HG03064 (cell line): Measurements from ENCODE around the gene ACR.

Experiments
- ATAC-seq: cut with Tn5 transposase; IDR thresholded peaks from one replicate; pipeline ENCODE4 v1.9.1; 2021; ENCODE audit warnings: low read depth; ENCODE audit not compliant: unreplicated experiment

ACR gene

GRCh38 chr22:50737728-50738648 lies at the start of gene ACR:
ACR (plus strand) TSS chr22:50738204; CDS start chr22:50738236, 32 bp downstream.
- ATAC-seq = no peak

GRCh38 chr22:50688448-50688847 lies 49.6 kb upstream of the ACR start:
- ATAC-seq = no peak

GRCh38 chr22:50691521-50691920 lies 46.5 kb upstream of the ACR start:
- ATAC-seq = no peak

- ATAC-seq = no peak
Observed at GRCh38 chr22:50693462-50693861, 44.5 kb upstream of the ACR start.

GRCh38 chr22:50694099-50694605 lies 43.9 kb upstream of the ACR start:
- no peak for ATAC-seq

GRCh38 chr22:50694766-50695420 lies 43.1 kb upstream of the ACR start:
- ATAC-seq = no peak

- no peak for ATAC-seq
Observed at GRCh38 chr22:50695421-50696250, 42.4 kb upstream of the ACR start.

- ATAC-seq = no peak
Observed at GRCh38 chr22:50696251-50696798, 41.7 kb upstream of the ACR start.

- no peak for ATAC-seq
Observed at GRCh38 chr22:50696799-50697561, 41.0 kb upstream of the ACR start.

- ATAC-seq = no peak
Observed at GRCh38 chr22:50697667-50698506, 40.1 kb upstream of the ACR start.

GRCh38 chr22:50698546-50698945 lies 39.5 kb upstream of the ACR start:
- ATAC-seq = no peak

- ATAC-seq = no peak
Observed at GRCh38 chr22:50699001-50699755, 38.8 kb upstream of the ACR start.

- no peak for ATAC-seq
Observed at GRCh38 chr22:50699756-50700386, 38.1 kb upstream of the ACR start.

- ATAC-seq = no peak
Observed at GRCh38 chr22:50700387-50701075, 37.5 kb upstream of the ACR start.

- no peak for ATAC-seq
Observed at GRCh38 chr22:50701076-50701419, 37.0 kb upstream of the ACR start.

- ATAC-seq = no peak
Observed at GRCh38 chr22:50701428-50702154, 36.4 kb upstream of the ACR start.

GRCh38 chr22:50702261-50702671 lies 35.7 kb upstream of the ACR start:
- ATAC-seq = no peak
